B cell (primary cell): ENCODE measurements around the gene DSPP.

Experiments used
- CTCF ChIP-seq: fragments of 200-600 bp; IDR thresholded peaks from one replicate; pipeline ENCODE4 v1.8.0; 2022; ENCODE audit warnings: antibody characterized with exemption, mild to moderate bottlenecking
- EZH2 ChIP-seq: IDR thresholded peaks from 2 replicates; pipeline ENCODE4 v1.6.1; 2012; ENCODE audit warnings: borderline replicate concordance, low read depth, mild to moderate bottlenecking, moderate library complexity, low read length; ENCODE audit not compliant: insufficient read depth, poor library complexity, severe bottlenecking

- TF ChIP-seq CTCF = no peak
- no peak for TF ChIP-seq EZH2
These were observed 42.6 kb downstream of the DSPP start for GRCh38 chr4:87650938-87651337.
